ENCODE measurements around the gene INPP5A. TPM values are rescaled to one million over a fixed set of nuclear protein-coding genes. Genes with fewer than 3 reads are reported as not detected.

Gene INPP5A
- total and polyA plus RNA-seq, 10 of the 15 experiments (the other 5 are each of a cell fraction or from before 2014, with no cell fraction given): 0.52 to 15.0 (median 6.3) TPM

- ChIA-PET CTCF (no interaction called here), POLR2A (no interaction called here), RAD21 (ENCODE audit: unreplicated experiment) (no interaction called here), SMC1A (ENCODE audit: uncharacterized antibody, unreplicated experiment) (no interaction called here)
- ATAC-seq: no peak
- H3K4me2 ChIP-seq (ENCODE audit: control insufficient read depth, insufficient read depth): no peak overlapping the region
- H4K20me1 ChIP-seq (ENCODE audit: control insufficient read depth, insufficient read depth): no peaks in the 10 kb centered on the region
- no peak for DNase-seq (ENCODE audit: low read depth, low spot score)
- H3K79me2 ChIP-seq (ENCODE audit: control insufficient read depth, insufficient read depth, low read length): no peaks in the 10 kb centered on the region
- H3K9me3 ChIP-seq (replicated peaks; ENCODE audit: control insufficient read depth, insufficient read depth, low read length): peaks cover 2% of the 10 kb centered on the region; the same call in 1 of the 3 replicates
- TF ChIP-seq JUND (IDR thresholded peaks at IDR 0.05; ENCODE audit: low read depth, low read length) (no peak), SREBF1 (IDR thresholded peaks at IDR 0.05; ENCODE audit: low read length) (no peak), ZNF217 (IDR thresholded peaks at IDR 0.05) (no peak), STAT1 (conservative IDR thresholded peaks at IDR 0.05) (no peak), ZNF207 (IDR thresholded peaks at IDR 0.05; ENCODE audit: borderline replicate concordance) (no peak), NRF1 (conservative IDR thresholded peaks at IDR 0.05; ENCODE audit: low read depth, low read length) (no peak), NFXL1 (IDR thresholded peaks at IDR 0.05; ENCODE audit: borderline replicate concordance) (no peak), BCL3 (IDR thresholded peaks at IDR 0.05; ENCODE audit: borderline replicate concordance, insufficient read depth, low read depth, low read length, poor library complexity, severe bottlenecking) (no peak), CBX3 (IDR thresholded peaks at IDR 0.05; ENCODE audit: borderline replicate concordance, low read depth) (no peak), IRF3 (IDR thresholded peaks at IDR 0.05) (no peak), RAD51 (IDR thresholded peaks at IDR 0.05) (no peak), EED (IDR thresholded peaks at IDR 0.05; ENCODE audit: low read depth) (no peak), KDM1A (IDR thresholded peaks at IDR 0.05; ENCODE audit: borderline replicate concordance) (no peak), ZZZ3 (IDR thresholded peaks at IDR 0.05; ENCODE audit: control insufficient read depth, insufficient read length, low read depth) (no peak), FOS (IDR thresholded peaks at IDR 0.05; ENCODE audit: borderline replicate concordance, extremely low read depth, insufficient read length) (no peak)
- in situ Hi-C loops (cut with MboI): no loop called here
- FAIRE-seq: no peak
- WGBS (ENCODE audit: insufficient coverage, insufficient replicate concordance, low lambda C conversion rate, missing lambda C conversion rate): 50% methylated on average over 16 of the region's 21 CpGs
- H3K4me3 ChIP-seq: no peak overlapping the region
- H3K36me3 ChIP-seq (ENCODE audit: control insufficient read depth in 2 of 2, insufficient read depth in 2 of 2, low read length in 1 of 2): no peaks in the 10 kb centered on the region
- H2AFZ ChIP-seq (ENCODE audit: control insufficient read depth, low read depth, low read length): no peak overlapping the region
- BruUV-seq (replicated peaks): no TSS peak
- no peak overlapping the region for H3K9ac ChIP-seq (ENCODE audit: control insufficient read depth, insufficient read depth, low read length)
- H3K4me1 ChIP-seq (ENCODE audit: control insufficient read depth, insufficient read depth, low read length): no peaks in the 10 kb centered on the region
- intact Hi-C loops (cut with micrococcal nuclease; ENCODE audit: unreplicated experiment): no loop called here
- no peak overlapping the region for H3K27ac ChIP-seq (ENCODE audit: control insufficient read depth, insufficient read depth)
- no peaks in the 10 kb centered on the region for H3K27me3 ChIP-seq (replicated peaks in 1 of 2; ENCODE audit: control insufficient read depth in 2 of 2, insufficient read depth in 2 of 2, low read length in 1 of 2)
These were observed 260.8 kb downstream of the INPP5A start for GRCh38 chr10:132798403-132798802.

Data from GM12878 (cell line).